Activated naive CD4-positive, alpha-beta T cell treated with anti-CD3 and anti-CD28 coated beads, Interleukin-2, amount 50 U/mL, for 24 hours (primary cell): ENCODE data around the gene SCFD2.

ENCODE experiments used
- H3K27ac Mint-ChIP-seq: one replicate; pipeline ENCODE4 v1.8.0; 2021; ENCODE audit warnings: mild to moderate bottlenecking, mixed read lengths
- H3K27me3 Mint-ChIP-seq: one replicate; pipeline ENCODE4 v1.8.0; 2021; ENCODE audit warnings: mixed read lengths
- H3K36me3 Mint-ChIP-seq: one replicate; pipeline ENCODE4 v1.8.0; 2021; ENCODE audit warnings: mixed read lengths
- H3K4me1 Mint-ChIP-seq: one replicate; pipeline ENCODE4 v1.8.0; 2021; ENCODE audit warnings: mixed read lengths
- H3K4me3 Mint-ChIP-seq: one replicate; pipeline ENCODE4 v1.8.0; 2021; ENCODE audit warnings: mild to moderate bottlenecking, mixed read lengths
- H3K9me3 Mint-ChIP-seq: one replicate; pipeline ENCODE4 v1.8.0; 2021; ENCODE audit warnings: mixed read lengths

SCFD2 gene

GRCh38 chr4:53101191-53101581, 264.7 kb downstream of the SCFD2 start:
- Mint-ChIP-seq H3K27me3 (no peaks in the 10 kb centered on the region), H3K27ac (peak overlapping the region; percentile 76), H3K9me3 (peaks cover 18% of the 10 kb centered on the region), H3K4me1 (peaks cover 13% of the 10 kb centered on the region), H3K4me3 (no peak overlapping the region), H3K36me3 (peaks cover 37% of the 10 kb centered on the region)

GRCh38 chr4:53100501-53101190, 265.2 kb downstream of the SCFD2 start:
- Mint-ChIP-seq H3K4me1 (peaks cover 13% of the 10 kb centered on the region), H3K9me3 (peaks cover 18% of the 10 kb centered on the region), H3K27me3 (no peaks in the 10 kb centered on the region), H3K27ac (peak overlapping the region; percentile 76), H3K4me3 (no peak overlapping the region), H3K36me3 (peaks cover 35% of the 10 kb centered on the region)

DNA sequence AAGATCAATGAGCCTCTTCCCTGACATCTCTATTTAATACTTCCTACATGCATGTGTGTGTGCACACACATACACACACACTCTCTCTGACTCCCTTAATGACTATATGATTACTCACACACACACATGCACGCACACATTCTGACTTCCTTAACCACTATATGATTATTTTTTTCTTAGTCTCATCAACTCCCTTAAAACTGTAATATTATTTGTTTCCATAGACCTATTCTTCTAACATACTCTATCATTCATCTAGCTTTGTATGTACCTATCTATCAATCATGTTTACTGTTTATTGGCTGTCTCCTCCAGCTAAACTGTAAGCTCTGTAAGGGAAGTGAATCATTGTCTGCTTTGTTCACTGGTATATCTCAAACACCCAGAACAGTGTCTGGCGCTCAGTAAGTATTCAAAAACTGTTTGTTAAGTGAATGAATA, 267.2 kb downstream of the SCFD2 start:
- no peak overlapping the region for H3K27ac Mint-ChIP-seq
- no peaks in the 10 kb centered on the region for H3K27me3 Mint-ChIP-seq
- no peak overlapping the region for H3K4me3 Mint-ChIP-seq
- peaks cover 37% of the 10 kb centered on the region for H3K36me3 Mint-ChIP-seq
- H3K9me3 Mint-ChIP-seq: peaks cover 29% of the 10 kb centered on the region
- H3K4me1 Mint-ChIP-seq: peaks cover 13% of the 10 kb centered on the region

DNA sequence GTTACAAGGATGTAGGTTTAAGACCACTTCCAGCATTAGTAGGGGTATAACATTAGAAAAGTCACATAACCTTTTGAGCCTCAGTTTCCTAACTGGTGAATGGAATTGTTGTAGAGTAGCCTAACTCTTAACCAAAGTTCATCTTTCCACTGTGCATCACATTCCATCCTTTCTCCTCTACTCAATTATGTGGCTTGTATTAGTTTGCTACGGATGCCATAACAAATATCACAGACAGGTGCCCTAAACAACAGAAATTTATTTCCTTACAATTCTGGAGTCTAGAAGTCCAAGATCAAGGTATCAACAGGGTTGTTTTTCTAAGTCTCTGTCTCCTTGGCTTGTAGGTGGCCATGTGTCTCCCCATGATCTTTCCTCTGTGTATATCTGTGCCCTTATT, 271.8 kb downstream of the SCFD2 start:
- H3K27me3 Mint-ChIP-seq: no peaks in the 10 kb centered on the region
- H3K27ac Mint-ChIP-seq: no peak overlapping the region
- no peaks in the 10 kb centered on the region for H3K4me1 Mint-ChIP-seq
- no peak overlapping the region for H3K4me3 Mint-ChIP-seq
- peaks cover 26% of the 10 kb centered on the region for H3K9me3 Mint-ChIP-seq
- peaks cover 34% of the 10 kb centered on the region for H3K36me3 Mint-ChIP-seq

GRCh38 chr4:53089936-53090729, 275.7 kb downstream of the SCFD2 start:
- H3K9me3 Mint-ChIP-seq: peaks cover 32% of the 10 kb centered on the region
- no peak overlapping the region for H3K4me3 Mint-ChIP-seq
- H3K27me3 Mint-ChIP-seq: no peaks in the 10 kb centered on the region
- H3K27ac Mint-ChIP-seq: no peak overlapping the region
- H3K36me3 Mint-ChIP-seq: peaks cover 41% of the 10 kb centered on the region
- H3K4me1 Mint-ChIP-seq: peaks cover 4% of the 10 kb centered on the region

GRCh38 chr4:53088152-53088551, 277.7 kb downstream of the SCFD2 start:
- Mint-ChIP-seq H3K4me1 (peaks cover 4% of the 10 kb centered on the region), H3K27ac (no peak overlapping the region)

GRCh38 chr4:53076374-53076958, 289.4 kb downstream of the SCFD2 start:
- no peaks in the 10 kb centered on the region for H3K27me3 Mint-ChIP-seq
- H3K9me3 Mint-ChIP-seq: no peaks in the 10 kb centered on the region
- no peak overlapping the region for H3K4me3 Mint-ChIP-seq
- H3K27ac Mint-ChIP-seq: no peak overlapping the region
- H3K4me1 Mint-ChIP-seq: peaks cover 6% of the 10 kb centered on the region
- H3K36me3 Mint-ChIP-seq: peaks cover 18% of the 10 kb centered on the region

More at GRCh38 chr4:53088152-53088551, 277.7 kb downstream of the SCFD2 start:
- H3K4me3 Mint-ChIP-seq: no peak overlapping the region
- H3K9me3 Mint-ChIP-seq: peaks cover 32% of the 10 kb centered on the region
- no peaks in the 10 kb centered on the region for H3K27me3 Mint-ChIP-seq
- H3K36me3 Mint-ChIP-seq: peaks cover 45% of the 10 kb centered on the region

DNA sequence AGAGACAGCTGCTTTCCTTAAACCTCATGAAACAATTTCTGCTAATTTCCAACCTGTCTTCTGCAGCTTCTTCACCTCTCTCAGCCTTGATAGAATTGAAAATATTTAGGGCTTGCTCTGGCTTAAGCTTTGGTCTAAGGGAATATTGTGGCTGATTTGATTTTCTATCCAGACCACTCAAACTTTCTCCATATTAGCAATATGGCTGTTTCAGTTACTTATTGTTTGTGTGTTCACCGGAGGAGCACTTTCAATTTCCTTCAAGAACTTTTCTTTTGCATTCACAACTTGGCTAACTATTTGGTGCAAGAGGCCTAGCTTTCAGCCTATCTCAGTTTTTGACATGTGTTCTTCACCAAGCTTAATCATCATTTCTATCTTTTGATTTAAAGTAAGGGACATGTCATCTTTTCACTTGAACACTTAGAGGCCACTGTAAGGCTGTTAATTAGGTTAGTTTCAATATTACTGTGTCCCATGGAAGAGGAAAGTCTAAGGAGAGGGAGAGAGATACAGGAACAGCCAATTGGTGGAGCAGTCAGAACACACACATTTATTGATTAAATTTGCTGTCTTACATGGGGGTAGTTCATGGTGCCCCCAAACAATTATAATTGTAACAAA, 290.6 kb downstream of the SCFD2 start:
- Mint-ChIP-seq H3K27me3 (no peaks in the 10 kb centered on the region), H3K27ac (no peak overlapping the region), H3K4me1 (peaks cover 6% of the 10 kb centered on the region), H3K36me3 (peaks cover 20% of the 10 kb centered on the region), H3K4me3 (no peak overlapping the region), H3K9me3 (no peaks in the 10 kb centered on the region)

- Mint-ChIP-seq H3K27me3 (no peaks in the 10 kb centered on the region), H3K4me3 (no peak overlapping the region), H3K4me1 (no peaks in the 10 kb centered on the region), H3K27ac (no peak overlapping the region), H3K9me3 (no peaks in the 10 kb centered on the region), H3K36me3 (peaks cover 25% of the 10 kb centered on the region)
Observed at GRCh38 chr4:53068755-53069330, 297.0 kb downstream of the SCFD2 start.

DNA sequence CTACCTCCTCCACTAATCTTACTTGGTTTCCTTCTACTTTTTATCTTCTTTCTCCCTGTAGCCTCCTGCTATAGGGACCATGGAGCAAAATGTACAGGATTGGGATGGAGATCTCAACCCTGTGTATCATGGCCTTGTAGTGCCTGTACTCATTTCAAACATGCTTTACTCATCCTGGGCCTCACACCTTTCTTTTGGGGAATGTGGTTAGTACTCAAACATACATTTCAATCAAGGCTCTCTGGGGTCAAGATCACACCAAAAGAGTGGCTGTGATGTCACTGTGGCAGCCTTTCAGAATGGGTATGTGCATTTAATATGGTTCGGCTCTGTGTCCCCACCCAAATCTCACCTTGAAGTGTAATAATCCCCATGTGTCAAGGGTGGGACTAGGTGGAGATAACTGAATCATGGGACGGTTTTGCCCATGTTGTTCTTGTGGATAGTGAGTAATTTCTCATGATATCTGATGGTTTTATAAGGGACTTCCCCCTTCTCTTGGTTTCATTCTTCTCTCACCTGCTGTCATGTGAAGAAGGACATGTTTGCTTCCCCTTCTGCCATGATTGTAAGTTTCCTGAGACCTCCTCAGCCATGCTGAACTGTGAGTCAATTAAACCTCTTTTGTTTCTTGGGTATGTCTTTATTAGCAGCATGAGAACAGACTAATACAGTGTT, 298.6 kb downstream of the SCFD2 start:
- Mint-ChIP-seq H3K4me1 (no peaks in the 10 kb centered on the region), H3K27ac (peak overlapping the region; percentile 5)

DNA sequence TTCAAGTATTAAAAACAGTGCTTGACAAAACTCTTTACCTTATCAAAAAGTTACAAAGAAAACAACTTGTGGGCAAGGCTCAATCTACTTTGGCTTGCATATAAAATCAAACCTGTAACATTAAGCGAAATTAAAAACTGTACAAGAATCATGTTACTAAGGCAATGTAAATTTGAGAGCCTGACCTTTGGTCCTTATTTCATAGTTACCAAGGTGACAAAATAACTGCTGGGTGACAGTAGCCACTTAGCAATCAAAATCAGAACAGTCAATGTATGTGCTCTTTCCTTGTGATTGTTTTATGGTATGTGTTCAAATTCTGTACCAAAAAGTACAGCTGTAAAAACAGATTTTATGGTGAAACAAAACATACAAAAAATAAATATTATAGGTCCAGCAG, 299.7 kb downstream of the SCFD2 start:
- Mint-ChIP-seq H3K9me3 (no peaks in the 10 kb centered on the region), H3K27ac (no peak overlapping the region), H3K4me3 (no peak overlapping the region), H3K4me1 (no peaks in the 10 kb centered on the region), H3K36me3 (peaks cover 17% of the 10 kb centered on the region), H3K27me3 (no peaks in the 10 kb centered on the region)

More for the DNA sequence above, 298.6 kb downstream of the SCFD2 start:
- Mint-ChIP-seq H3K36me3 (peaks cover 19% of the 10 kb centered on the region), H3K9me3 (no peaks in the 10 kb centered on the region), H3K4me3 (no peak overlapping the region), H3K27me3 (no peaks in the 10 kb centered on the region)

DNA sequence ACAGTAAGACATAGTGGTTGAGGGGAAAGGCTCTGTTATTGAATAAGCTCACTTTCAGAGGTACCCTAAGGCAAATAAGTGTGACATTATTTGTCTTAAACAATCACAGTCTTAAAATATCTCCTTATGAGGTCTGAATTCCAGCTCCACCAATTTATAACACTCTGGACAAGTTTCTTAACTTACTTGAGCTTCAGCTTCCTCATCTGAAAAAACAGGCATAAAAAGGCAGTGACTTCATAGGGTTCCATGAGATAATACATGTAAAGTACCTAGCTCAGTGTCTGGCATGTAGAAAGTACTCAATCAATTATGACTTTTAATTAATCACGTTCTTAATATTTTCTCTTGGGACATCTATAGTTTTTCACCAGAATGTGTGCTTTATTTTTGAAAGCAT, 301.3 kb downstream of the SCFD2 start:
- peaks cover 13% of the 10 kb centered on the region for H3K36me3 Mint-ChIP-seq
- no peaks in the 10 kb centered on the region for H3K4me1 Mint-ChIP-seq
- no peaks in the 10 kb centered on the region for H3K9me3 Mint-ChIP-seq
- no peak overlapping the region for H3K4me3 Mint-ChIP-seq
- H3K27ac Mint-ChIP-seq: no peak overlapping the region
- no peaks in the 10 kb centered on the region for H3K27me3 Mint-ChIP-seq

DNA sequence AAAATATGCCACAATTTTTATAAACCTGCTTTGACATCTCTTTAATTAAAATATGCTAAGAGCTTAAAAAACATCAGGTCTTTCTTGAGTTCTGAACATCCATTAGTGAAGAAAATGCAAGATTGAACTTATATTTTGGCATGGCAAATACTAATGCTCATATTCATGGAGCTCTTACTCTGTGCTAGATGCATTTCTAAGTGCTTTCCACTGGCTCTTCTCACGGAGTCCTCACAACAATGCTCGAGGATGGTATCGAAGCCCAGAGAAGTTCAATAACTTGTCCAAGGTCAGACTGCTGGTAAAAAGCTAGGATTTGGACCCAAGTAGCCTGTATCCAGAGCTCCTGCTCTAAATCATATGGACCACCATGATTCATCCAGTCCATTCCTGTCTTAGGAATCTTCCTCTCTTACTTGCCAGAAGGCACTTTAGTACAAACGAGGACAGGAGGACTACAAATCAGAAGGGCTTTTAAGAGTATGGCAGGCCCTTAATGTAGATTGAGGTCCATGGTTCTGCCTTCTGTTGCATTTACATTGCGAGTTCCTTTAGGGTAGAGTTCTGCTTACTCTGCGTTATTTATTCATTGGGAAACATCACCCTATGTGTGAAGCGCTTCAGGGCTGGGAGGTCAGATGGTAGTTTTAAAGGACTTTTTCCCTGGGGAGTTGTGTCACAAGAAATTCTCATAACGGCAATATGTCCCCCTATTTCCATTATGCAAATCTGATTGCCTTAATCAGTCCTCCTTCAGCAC, 304.6 kb downstream of the SCFD2 start:
- Mint-ChIP-seq H3K9me3 (peaks cover 5% of the 10 kb centered on the region), H3K4me1 (no peaks in the 10 kb centered on the region), H3K36me3 (peaks cover 11% of the 10 kb centered on the region), H3K27ac (no peak overlapping the region), H3K27me3 (no peaks in the 10 kb centered on the region), H3K4me3 (no peak overlapping the region)

DNA sequence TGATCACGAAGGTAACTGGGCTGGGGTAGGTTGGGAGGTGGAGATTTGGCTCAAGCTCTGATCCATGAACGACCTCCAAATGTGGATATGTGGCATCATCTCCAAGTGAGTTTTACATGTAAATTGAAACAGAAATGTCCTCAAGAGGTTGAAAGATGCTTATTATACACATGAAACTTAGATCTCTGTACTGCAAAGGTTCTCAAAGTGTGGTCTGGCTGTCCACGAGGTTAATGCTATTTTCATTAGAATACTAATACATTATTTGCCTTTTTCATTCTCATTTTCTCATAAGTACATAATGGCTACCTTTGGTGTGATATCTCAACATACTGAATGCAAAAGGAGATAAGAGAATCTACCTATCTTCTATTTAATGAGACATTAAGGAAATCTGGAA, 305.6 kb downstream of the SCFD2 start:
- Mint-ChIP-seq H3K27ac (no peak overlapping the region), H3K9me3 (peaks cover 5% of the 10 kb centered on the region), H3K4me1 (no peaks in the 10 kb centered on the region), H3K27me3 (no peaks in the 10 kb centered on the region), H3K4me3 (no peak overlapping the region), H3K36me3 (peaks cover 11% of the 10 kb centered on the region)
